DMS153 (cell line): ENCODE measurements around the gene TPM4.

Experiments
- DNase-seq: peaks from one replicate; lab custom pipeline; 2025; lab: John Stamatoyannopoulos, UW

Gene TPM4

DNA sequence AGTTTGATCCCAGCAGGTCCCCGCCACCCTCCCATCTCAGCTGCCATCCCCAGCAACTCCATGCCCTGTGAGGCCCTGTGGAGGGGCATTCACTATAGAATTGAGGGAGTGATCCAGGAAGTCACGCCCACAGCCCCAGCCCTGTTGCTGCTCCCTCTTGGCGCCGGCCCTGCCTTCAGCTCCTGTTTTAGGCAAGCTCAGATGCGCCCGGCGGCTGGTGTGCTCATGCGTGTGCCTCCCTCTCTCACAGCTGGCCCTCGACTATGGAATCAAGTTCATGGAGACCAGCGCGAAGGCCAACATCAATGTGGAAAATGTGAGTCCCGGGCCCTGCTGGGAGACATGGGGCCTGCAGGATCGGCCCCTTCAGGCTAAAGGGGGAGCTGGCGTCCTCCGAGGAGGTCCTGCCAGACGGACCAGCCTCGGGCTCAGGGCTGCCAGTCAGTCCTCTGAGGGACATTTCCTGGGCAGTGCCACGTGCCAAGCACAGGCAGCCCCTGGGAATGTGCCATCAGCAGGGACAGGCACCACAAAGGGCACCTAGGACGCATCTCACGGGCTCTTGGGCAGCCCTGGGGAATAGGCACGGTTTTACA, 51.6 kb downstream of the TPM4 start:
- DNase-seq: no peak

DNA sequence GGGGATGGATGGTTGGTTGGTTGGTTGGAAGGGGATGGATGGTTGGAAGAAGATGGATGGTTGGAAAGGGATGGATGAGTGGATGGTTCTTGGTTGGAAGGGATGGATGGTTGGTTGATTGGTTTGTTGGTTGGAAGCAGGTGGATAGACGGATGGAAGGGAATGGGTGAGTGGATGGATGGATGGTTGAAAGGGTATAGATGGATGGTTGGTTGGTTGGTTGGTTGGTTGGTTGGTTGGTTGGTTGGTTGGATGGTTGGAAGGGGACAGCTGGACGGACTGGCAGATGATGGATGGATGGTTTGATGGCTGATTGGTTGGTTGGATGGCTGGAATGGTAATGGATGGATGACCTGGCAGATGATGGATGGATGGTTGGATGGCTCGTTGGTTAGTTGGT, 55.4 kb downstream of the TPM4 start:
- DNase-seq: no peak

DNA sequence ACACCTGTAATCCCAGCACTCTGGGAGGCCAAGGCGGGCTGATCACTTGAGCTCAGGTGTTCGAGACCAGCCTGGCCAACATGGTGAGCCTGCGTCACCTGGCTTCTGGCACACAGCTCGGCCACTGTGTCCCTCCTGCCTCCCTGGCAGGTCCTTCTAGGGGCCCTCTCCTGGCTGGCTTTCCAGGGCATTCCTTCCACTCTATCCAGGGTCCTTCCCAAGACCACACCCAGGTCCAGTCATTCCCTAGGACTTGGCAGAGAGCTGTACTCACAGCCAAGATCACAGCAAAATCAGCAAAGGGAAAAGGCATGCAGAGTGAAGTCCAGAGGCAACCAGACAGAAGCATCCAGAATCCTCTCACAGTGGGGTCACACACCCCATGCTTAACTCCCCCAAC, 57.5 kb downstream of the TPM4 start:
- DNase-seq: no peak

DNA sequence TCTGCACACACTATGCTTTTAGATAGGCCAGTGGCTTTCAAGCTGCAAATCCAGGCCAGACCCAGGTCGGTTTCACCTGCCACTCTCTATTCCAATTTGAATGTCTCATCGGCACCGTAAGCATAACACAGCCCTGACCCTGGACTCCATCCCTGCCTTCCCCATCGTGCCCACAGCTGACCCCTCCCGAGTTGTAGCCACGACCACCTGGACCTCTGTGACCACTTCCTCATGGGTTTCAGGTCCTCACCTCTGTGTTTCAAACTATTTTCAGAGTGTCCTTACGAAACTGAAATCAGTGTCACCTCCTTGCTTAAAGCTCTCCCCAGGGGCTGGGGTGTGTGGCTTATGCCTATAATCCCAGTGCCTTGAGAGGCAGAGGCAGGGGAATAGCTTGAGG, 58.2 kb downstream of the TPM4 start:
- no peak for DNase-seq

DNA sequence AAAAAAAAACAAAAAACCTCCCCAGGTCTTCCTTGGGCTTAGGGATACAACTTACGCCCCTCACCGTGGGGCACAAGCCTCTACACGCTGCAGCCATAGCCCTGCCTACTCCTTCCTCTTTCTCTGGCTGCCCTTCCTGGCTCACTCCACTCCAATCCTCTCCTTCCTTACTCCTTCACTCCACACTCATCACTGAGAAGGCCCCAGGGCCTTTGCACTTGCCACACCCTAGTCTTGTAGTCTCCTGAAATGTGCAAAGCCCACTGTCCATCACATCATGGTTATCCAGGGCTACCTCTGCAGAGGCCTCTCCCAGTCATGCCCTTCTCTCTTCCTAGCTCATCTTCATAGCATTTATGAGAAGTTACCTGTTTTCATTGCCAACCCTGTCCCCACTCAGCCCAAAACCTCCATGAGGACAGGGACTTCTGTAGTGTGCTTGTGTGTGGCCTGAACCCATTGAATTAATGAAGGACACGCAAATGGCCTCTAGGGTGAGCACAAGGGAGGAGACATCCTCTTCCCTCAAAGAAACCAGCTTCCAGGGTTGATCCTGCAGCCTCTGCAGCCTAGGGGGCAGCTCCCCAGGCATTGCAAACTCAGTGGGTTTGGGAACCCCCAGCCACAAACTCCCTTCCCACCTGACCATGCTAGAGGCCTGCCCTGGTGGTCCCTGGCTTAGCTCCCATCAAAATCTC, 59.3 kb downstream of the TPM4 start:
- no peak for DNase-seq

DNA sequence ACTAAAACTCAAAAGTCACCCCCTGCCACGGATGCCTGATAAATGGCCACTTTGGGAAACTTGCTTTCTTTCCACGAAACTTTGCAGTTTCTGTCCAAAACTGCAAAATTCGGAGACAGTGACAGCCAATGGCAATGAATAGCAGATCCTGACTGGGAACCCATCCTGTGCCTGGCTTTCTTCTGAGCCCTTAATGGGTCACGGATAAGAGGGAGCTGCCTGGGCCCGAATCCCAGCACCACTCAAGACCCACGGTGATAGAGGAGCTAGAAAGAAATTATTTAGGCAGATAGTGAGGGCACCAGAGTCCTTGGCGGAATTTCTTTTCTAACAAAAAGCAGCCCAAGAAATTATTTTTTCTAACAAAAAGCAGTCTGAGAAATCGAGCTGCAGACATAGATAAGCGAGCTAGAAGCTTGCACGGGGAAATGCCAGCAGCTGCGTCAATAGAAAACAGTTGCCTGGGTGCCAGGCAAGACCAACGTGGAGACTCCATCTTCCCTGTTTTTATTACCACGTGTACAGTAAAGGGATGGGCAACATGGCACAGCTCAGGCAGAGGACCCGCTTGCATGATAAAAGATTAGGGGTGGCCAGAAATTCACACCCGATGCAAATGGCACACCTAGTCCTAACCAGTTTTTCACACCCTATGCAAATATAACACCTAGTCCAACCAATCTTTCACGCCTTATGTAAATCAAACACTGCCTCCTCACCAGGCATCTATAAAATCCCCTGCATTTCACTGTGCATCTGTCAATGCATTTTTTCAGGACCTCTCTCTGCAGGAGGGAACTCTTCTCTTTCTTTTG, 60.1 kb downstream of the TPM4 start:
- peak; percentile 21 for DNase-seq

DNA sequence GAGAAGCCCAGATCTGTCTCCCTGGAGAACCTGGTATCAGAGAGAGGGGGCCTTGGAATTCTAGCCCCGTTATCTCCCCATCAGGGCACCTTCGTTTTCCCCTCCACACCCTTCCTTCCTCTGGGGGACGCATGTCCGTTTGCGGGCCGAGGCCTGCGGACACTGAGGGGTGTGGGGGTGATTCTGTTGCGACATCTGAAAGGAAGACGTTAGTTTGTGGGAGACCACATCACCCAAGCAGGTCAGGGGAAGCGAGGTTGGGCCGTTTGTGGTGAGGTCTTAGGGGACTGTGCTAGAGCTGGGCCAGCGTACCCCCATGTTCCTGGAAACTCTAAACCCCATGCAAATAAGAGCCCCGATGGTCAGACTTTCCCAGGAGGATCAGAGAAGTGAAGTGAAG, 63.5 kb downstream of the TPM4 start:
- no peak for DNase-seq

DNA sequence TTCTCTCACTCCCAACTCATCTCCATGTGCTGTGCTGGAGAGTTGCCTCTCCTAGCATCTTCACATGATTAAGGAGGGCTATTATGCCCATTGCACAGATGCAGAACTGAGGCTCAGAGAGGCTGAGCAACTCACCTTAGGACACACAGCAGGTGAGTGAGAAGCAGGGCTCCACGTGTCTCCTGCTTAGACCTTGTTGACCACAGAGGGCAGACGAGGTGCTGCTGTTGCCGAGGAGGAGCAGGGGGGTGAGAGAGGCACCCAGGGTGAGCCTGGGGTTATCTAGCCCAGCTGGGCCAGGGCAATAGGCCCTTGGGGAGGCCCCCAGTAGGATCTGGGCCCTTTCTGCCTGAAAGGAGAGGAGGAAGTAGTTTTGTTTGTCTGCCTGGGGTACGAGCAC, 64.7 kb downstream of the TPM4 start:
- DNase-seq: no peak

DNA sequence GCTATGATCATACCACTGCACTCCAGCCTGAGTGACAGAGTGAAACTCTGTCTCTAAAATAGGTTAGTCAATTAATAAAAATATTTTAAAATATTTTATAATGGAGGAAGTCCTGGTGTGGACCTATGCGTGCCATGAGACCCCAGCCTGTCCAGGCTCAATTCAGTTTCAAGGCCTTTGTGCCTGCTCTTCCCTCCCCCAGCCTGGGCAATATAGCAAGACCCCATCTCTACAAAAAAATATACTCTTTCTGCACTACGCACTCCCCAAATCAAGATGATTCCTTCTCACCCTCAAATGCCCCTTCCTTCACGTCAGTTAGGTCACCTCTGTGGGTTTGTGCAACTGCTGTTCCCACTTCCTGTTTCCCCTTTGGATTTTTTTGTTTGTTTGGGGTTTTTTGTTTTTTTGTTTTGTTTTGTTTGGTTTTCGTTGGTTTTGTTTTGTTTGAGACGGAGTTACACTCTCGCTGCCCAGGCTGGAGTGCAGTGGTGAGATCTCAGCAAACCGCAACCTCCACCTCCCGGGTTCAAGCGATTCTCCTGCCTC, 65.8 kb downstream of the TPM4 start:
- no peak for DNase-seq

DNA sequence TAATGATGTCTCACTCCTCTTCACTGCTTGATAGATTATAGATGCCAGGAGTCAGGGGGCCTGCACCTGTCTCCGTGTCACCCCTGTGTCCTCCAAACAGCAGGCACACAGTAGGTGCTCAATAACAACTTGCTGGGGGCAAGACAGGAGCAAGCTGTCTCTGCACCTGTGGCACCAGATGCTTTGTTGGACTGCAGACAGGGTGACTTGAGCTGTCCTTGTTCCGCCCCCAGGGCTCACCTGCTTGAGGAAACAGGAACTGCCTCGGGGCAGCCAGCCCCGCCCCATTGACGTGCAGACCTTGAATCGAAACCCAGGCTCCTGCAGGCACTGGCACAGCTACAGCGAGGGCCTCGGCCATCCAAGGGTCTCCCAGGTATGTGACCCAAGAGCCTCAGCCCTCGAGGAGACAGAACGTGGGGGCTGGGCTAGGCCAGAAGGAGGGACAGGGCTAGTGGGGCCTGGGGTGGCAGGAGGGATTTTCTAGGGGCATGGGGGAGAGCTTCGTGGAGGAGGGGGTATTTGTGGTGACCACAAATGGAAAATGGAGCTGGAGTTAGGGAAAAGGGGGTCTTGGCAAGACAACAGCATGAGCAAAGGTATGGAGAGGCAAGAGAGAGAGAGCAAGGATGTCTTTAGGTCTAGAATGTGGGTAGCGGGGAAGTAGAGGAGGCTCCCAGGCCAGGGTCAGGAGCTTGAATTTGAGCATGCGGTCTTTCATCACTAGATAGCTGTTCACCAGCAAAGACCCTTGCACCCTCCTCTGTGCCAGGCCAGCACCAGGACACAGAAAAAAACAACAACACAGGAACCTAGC, 67.3 kb downstream of the TPM4 start, which contains the start of gene HSH2D:
Gene HSH2D (plus strand): TSS at position 287 of the 817 bp plus-strand sequence. CDS start 5,066 bp downstream, outside the sequence.
- DNase-seq: peak; percentile 86

DNA sequence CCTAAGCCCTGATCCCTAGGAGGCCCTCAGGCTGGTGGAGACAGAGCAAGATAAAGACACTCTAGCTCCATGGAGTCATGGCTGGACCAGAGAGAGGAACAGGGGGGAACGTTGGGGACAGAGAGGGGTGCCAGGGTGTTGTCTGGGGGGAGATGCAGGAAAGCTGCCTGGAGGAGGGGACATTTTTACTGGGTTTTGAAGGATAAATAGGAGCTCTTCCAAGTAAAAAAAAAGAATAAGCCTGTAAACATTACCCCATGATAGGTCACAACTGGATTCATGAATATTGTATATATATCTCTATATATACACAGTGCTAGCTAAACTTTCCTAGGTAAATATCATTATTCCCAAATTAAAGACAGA, 67.9 kb downstream of the TPM4 start:
- no peak for DNase-seq

DNA sequence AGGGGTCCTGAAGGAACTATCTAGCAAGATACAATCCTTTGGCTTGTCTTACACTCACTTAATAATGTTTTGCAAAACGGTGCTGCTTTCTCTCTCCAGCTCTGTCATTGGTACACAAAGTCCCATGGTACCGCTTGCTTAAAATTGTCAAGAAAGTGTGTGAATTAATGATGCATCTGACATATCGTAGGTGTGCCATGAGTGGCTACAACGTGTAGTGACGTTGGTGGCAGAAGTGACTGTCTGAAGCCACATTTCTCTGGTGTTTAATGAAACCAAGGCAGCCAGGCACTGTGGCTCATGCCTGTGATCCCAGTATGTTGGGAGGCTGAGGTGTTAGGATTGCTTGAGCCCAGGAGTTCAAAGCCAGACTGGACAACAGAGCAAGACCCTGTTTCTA, 69.8 kb downstream of the TPM4 start:
- DNase-seq: no peak

DNA sequence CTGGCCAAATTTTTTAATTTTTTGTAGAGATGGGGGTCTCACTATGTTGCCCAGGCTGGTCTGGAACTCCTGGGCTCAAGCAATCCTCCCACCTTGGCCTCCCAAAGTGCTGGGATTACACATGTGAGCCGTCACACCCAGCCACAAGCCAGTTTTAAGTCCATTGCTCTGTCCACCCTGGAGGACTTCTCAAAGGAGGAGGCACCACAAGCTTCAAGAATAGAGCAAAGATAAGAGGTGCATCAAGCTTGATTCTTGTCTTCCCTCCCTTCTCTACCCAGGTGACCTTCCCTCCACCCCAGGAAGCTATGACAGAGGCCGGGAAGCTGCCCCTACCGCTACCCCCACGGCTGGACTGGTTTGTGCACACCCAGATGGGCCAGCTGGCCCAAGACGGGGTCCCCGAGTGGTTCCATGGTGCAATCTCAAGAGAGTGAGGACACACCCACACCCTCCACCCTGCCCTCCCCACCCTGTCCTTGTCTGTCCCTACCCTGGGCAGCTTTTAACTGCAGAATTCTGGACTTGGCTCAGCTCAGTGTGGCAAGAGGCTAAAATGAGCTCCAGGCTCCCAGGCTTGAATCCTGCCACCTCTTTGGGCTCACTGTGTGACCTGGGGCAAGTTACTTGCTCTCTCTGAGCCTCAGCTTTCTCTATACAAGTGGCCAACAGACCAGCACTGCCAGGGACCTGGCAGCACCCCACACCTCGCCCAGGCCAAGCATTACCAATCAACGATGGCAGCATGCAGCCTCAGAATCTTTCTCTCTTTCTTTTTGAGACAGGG, 72.3 kb downstream of the TPM4 start:
- DNase-seq: no peak
